HG03108 (cell line): ENCODE measurements around the gene SCARF2.
"Not testable (repeated sequence)": the region's sequence is repeated elsewhere in the genome, so short reads cannot be mapped to it uniquely, and the experiment has no call there.

ENCODE experiments used
- ATAC-seq: cut with Tn5 transposase; IDR thresholded peaks from one replicate; pipeline ENCODE4 v1.9.1; 2021; ENCODE audit warnings: moderate library complexity; ENCODE audit not compliant: unreplicated experiment

Gene SCARF2

GRCh38 chr22:20414450-20414849 lies 23.2 kb downstream of the SCARF2 start:
- ATAC-seq, result no peak

GRCh38 chr22:20414059-20414440 lies 23.6 kb downstream of the SCARF2 start:
- ATAC-seq, result no peak

- no peak for ATAC-seq
Observed at GRCh38 chr22:20413217-20414058, 24.2 kb downstream of the SCARF2 start.

GRCh38 chr22:20412474-20413216 lies 25.0 kb downstream of the SCARF2 start:
- ATAC-seq, result no peak

GRCh38 chr22:20409385-20409784 lies 28.2 kb downstream of the SCARF2 start:
- ATAC-seq, result not testable (repeated sequence)

GRCh38 chr22:20408891-20409290 lies 28.7 kb downstream of the SCARF2 start:
- ATAC-seq, result no peak

GRCh38 chr22:20407829-20408228 lies 29.8 kb downstream of the SCARF2 start:
- ATAC-seq, result no peak

GRCh38 chr22:20406686-20407408 lies 30.8 kb downstream of the SCARF2 start:
- ATAC-seq, result no peak

- ATAC-seq, result no peak
Observed at GRCh38 chr22:20405931-20406685, 31.5 kb downstream of the SCARF2 start.

GRCh38 chr22:20405291-20405930 lies 32.2 kb downstream of the SCARF2 start:
- no peak for ATAC-seq

GRCh38 chr22:20404881-20405280 lies 32.7 kb downstream of the SCARF2 start:
- ATAC-seq, result no peak

- no peak for ATAC-seq
Observed at GRCh38 chr22:20403779-20404140, 33.9 kb downstream of the SCARF2 start.

GRCh38 chr22:20402960-20403778 lies 34.5 kb downstream of the SCARF2 start:
- no peak for ATAC-seq

- ATAC-seq, result no peak
Observed at GRCh38 chr22:20401376-20402014, 36.1 kb downstream of the SCARF2 start.

- ATAC-seq, result no peak
Observed at GRCh38 chr22:20400606-20401375, 36.8 kb downstream of the SCARF2 start.

GRCh38 chr22:20399866-20400605 lies 37.6 kb downstream of the SCARF2 start:
- ATAC-seq, result no peak

GRCh38 chr22:20398420-20398819 lies 39.2 kb downstream of the SCARF2 start:
- no peak for ATAC-seq

- ATAC-seq, result no peak
Observed at GRCh38 chr22:20397498-20397897, 40.1 kb downstream of the SCARF2 start.
